HG03097 (cell line): ENCODE measurements around the gene VAPA.

Source experiments
- ATAC-seq: cut with Tn5 transposase; IDR thresholded peaks from one replicate; pipeline ENCODE4 v1.9.1; 2021; ENCODE audit not compliant: unreplicated experiment, low FRiP score

The VAPA gene

DNA sequence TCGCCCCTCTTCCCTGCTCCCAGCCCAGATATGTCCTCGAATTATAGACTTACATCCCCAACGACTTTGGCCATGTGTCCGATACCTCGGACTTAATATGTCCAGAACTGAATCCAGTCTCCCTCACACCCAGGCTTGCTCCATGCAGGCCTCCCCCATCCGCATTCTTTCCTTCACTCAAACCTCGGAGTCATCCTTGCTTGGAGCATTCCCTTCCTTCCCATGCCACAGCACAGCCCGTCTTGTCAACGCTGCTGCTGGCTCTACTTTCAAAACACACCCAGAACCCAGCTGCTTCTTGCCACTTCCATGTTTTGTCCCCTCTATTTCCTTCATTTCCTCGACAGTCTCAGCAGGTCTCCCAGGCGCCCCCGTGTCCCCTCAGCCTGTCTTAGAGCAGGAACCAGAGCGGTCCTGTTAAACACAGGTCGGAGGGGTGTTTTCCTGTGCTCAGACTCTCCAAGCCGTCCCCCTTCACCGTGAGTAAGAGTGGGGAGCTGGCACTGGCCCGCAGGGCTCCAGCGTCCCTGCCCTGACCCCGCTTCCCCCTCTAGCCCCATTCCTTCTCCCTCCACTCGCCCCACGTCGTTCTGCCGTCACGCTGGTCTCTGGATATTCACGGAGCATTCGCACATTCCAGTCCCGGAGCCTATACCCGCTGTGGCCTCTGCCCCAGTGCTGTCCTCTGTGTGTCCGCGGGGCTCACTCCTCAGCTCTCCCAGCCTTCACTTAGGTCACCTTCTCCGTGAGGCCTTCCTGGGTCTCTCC, 54.4 kb downstream of the VAPA start:
- ATAC-seq, result no peak

DNA sequence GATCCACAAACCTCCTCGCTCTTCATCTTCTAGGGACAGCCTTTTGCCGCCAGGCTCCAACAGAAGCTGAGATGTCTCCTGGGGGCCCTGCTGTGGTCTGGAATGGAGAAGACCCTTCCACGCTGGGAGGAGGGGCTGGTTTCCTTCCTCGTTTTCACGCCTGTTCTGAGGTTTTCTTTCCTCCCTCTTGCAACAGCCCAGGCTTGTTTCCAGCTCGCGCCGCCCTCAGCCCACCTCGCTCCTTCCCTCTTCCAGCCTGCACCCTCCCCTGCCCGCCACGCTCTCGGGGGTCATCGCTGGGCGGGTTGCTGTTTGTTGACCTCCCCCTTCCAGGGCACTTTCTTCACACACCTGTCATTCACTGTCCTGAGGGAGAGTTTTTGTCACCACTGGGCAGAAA, 55.4 kb downstream of the VAPA start:
- ATAC-seq, result no peak

DNA sequence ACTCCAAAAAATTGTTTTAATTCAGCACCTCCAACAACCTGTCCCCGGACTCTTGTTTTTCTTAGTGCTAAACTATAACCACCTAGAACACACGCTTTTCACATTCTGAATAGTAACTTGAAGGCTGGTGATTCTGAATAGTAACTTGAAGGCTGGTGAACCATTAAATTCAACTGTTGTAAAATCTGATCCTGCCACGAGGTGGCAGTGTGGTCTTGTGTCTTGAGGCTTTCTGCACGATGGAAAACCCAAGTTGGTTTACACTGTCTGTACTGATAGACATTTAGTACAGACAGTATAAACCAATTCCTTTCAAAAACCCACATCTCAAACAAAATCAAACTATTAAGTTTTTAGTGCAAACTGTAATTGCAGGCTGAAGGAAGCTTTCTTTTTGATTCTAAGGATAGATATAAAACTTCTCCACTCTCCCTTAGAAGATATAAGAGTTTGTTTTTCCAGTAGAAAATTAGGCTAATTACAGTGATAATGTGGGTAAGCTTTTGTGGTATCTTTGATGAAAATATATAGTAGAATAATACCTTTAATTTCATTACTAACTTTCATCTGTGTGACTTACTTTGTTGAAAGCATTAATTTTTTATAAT, 57.6 kb downstream of the VAPA start:
- no peak for ATAC-seq

DNA sequence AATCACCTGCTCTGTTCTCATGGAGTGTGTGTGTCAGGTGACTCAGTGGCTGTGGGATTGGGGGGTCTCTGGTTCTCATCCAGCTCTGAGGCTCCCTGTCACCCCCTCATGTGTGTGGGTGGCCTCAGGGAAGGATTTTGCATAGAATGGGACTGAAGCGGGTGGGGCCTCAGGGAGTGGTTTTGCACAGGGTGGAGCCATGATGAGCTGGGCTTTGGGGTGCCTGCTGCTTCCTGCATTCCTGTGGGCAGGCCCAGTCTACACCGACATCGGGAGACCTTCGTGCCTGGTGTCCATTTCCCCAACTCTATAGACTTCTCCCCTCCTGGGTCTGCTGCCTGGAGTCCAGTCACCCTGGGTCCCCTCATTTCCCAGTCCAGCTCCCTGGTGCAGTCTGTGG, 59.7 kb downstream of the VAPA start:
- no peak for ATAC-seq

DNA sequence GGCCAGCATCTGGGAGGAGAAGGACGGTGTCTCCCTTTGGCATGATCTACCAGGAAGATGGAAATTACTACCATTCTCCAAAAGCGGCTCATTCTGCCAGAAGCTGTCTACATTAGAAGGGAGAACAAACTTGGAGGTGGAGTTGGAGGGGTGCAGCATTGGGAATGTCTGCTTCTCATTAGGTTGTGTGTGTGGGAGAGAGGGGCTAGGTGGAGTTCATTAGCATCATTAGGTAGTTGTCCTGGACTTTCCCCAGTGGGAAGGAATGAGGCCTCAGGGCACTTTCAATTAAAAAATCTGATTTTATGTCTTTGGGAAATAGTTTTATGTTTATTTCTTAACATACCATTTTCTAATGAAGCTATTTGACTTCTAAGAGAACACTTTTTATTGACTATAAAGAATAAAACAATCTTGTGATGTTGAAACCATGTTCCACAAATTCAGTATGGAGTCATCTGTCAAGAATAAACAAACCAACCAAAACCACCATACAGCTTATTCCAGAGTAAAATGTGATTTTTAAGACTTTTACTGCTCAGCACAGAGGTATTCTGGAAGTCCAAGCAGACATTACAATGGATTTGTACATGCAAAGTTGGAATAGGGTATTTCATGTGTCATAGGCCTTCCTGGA, 60.6 kb downstream of the VAPA start:
- no peak for ATAC-seq

DNA sequence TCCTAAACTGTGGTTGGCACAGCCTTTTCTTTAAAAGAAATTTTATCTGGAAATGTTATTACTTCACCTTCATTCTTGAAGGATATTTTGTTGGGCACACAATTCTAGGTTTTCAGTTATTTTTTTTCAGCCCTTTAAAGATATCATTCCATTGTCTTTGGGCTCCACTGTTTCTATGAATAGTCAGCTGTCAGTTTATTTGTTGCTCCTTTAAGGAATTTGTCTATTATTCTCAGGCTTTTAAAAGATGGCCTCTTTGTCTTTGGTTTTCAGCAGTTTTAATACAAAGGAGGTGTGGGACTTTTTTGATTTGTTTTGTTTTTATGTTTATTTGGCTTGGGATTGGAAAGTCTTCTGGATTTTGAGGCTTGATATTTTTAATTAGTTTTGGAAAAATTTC, 61.8 kb downstream of the VAPA start:
- ATAC-seq, result no peak

DNA sequence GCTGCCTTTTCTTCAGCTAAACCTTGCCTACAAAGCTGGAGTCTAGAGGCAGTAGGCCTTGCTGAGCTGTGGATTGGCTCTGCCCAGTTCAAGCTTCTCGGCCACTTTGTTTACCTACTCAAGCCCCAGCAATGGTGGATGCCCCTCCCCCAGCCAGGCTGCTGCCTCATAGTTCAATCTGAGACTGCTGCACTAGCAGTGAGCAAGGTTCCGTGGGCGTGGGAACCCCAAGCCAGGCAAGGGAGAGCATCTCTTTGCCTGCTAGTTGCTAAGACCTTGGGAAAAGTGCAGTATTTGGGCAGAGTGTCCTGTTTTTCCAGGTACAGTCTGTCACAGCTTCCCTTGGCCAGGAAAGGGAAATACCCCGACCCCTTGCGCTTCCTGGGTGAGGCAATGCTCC, 68.9 kb downstream of the VAPA start:
- ATAC-seq, result no peak

DNA sequence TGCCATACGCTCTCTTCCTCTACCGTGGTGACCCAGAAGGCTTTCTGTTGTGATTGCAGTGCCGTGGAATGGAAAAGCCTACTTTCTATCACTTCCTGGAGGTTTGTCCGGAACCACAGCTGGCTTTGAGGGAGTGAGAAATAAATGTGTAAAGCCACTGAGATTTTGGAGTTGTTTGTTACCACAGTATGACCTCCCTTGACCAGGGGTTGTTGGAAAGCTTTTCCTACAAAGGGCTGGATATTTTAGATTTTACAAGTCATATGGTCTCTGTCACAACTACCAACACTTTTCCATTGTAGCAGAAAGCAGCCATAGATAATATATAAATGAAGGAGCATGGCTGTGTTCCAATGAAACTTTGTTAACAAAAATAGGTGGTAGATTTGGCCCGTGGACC, 70.3 kb downstream of the VAPA start:
- ATAC-seq, result no peak

DNA sequence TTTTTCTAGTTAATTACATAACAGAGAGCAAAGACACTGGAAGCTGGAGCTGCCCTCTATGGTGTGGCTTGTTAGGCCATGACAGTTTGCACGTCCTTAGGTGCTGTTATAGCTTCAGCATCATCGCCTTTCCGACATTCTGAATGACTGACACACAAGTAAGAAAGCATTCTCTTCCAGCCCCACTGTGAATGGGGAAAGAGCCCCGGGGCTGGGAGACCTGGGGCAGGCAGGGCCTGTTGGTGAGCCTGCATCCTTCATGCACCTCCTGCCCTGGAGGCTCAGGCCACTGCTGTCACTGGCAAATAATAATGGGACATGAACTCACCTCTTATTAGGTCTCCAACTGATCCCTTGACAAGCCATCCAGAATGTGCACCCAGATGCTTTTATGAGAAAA, 71.8 kb downstream of the VAPA start:
- ATAC-seq, result no peak

DNA sequence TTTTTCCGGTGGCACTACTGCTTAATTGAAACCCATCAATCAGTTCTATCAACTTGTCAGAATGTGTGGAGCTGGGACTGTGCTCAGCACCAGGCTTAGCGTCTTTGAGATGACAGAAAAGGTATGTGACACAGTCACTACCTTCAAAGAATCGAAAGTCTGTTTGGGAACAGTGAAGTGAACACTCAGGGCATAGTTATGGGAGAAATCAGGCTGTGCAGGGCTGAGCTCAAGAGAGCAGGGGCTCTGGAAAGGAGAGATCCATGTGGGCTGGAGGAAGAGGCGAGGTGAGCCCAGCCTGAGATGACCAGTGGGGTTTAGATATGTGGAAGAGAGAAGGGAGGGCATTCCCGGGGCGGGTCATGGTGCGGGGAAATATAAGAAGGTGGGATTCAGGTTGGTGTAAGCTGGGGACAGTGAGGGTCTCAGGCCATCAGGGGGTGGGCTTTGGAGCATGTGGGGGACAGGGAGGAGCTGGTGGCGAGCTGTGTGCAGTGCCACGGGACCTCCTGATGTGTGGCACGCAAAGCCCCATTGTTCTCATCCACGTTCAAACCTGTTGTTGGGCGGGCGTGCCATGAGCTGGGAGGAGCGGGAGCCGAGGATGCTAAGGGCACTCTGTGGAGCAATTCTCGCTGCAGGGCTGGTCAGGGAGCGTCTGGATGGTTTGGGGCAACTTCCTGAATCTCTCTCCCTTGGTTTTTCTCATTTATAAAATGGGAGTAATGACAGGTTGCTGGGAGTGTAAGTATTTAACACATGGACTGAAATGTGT, 72.5 kb downstream of the VAPA start:
- no peak for ATAC-seq

DNA sequence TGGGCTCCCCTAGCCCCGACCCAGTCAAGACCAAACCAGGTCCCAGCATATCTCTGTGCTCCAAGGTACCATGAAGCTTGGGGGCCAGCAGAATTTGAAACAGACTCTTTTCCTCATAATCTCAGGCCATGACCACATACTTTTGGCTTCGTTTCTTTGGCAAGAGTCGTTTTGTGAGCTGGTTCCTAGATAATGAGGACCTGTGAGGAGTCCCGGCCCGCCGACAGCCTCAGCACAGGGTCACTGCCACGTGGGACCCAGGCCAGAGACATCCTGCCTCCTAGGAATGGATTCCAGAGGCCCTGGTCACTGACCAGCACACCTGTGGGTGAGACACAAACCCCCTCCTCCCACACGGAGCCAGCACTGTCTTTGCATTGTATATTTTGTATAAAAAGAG, 73.5 kb downstream of the VAPA start:
- ATAC-seq, result no peak

DNA sequence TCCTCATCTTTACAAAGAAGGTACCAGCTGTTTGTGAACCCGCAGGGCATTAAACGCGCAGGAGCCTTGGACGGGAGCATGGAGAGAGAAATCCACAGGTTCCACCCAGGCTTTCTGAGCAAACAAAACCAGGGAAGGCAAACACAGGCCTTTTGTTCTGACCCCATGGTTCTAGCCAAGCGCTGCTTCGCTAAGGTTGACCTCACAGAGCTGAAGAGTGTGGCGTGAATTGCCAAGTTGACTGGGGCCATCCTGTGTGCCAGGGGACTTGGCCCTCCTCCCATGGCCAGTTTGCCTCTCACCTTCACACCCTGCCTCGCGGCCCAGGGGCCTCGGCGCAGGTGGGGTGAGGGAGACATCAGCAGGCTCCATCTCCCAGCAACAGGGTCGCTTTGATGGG, 74.1 kb downstream of the VAPA start:
- no peak for ATAC-seq

DNA sequence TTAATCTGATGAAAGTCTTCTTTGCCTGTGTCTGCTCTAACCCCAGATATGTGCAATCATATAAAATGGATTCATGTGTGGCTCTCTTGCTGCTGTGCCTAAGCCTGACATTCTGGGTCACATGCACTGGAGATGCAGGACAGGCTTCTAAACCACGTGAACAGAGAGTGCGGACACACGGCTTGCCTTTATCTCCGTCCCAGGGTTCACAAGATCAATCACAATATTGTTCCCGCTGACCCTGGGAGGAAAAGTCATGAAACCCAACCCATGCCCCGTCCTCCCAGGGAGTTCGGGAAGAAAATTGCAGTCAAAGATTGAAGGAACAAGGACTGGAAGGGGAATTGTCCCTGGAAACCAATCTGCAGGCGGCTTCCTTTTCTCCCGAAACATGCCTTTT, 74.8 kb downstream of the VAPA start:
- no peak for ATAC-seq

DNA sequence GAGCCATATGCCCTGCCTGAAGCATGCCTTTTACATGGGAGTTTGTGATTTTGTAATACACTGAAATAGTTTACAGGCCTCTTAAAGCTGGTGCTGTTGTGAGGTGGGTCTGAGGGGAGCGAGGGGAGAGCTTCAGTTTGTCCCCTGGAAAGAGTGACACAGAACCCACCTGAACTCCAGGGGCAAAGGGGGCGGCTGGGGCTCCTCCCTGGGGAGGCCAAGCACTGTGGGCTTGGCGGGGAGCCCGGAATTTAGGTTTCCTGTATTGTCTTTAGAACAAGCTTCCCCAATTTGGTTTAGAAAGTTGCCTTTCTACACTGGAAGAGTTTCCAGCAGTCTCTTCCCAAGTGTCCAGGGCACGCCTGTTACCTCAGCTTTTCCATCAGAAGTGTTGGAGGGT, 75.7 kb downstream of the VAPA start:
- no peak for ATAC-seq

DNA sequence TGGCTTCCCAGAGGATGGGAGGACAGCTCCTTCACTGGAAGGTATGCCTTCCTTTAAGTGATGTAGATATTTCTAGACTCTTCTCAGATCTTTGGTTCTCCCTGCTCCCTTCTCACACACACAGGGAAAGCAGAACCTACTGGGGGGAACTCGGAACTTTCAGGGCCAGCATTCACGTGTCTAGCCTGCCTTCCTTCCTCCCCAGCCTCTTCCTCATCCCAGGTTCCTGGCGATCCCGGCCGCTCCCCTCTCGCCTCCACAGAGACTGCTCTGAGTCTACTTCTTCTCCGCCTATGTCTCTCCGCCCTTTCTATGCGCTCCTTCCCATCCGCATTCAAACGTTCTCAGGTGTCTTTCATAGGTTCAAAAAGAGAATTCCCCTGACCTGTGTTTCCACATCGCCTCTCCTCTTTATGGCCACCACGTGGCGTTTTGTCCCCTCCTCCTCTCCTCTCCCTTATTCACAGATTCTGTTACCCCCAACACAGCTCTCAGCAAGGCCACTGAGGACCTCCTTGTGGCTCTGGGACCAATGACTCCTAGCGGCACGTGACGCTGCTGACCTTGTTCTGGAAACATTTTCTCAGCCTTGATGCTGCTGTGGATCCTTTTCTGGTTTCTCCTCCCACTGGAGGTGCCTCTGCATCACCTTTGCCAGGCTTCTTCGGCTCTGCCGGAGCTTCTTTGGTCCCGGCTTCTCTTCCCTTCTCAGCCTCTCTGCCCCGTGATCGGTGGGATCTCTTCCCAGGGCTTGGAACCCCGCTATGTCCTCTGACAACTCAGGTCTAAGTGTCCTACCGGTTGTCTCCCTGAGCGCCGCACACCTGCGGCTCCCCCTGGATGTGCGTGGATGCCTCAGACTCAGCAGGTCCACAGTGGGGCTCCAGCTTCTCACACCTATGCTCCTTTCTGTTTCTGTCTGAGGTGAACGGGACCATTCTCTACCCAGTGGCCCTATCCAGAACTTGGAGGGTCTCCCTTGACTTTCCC, 77.5 kb downstream of the VAPA start:
- no peak for ATAC-seq

DNA sequence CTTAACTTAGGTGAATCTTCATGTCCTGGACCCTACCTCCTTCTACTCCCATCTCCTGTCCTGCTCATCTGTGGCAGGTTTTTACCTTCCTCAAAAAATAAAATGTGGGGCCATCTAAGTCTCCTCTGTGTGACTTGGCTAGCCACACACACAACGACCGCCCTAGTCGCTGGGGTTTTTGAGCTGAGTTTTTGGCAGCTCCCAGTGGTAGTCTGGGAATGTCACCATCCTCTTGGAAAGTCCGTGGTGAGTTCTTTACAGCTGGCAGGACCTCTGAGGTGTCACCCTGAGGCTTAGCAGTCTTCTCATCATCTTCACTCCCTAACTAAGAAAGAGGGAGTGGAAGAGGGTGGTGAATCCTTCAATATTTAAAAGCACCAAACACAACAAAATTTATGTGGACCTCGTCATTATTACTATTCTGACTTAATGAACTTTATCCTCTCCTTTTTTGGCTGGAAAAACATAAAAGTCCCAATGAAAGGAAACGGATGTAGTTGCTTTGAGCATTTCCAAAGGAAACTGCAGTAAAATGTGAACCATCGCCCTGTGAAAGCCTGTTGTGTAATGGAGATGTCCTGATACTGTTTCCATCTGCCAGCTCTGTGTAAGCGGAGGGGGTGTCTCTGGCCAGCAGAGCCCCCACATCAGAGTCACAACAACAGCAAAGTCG, 78.6 kb downstream of the VAPA start:
- ATAC-seq, result no peak

DNA sequence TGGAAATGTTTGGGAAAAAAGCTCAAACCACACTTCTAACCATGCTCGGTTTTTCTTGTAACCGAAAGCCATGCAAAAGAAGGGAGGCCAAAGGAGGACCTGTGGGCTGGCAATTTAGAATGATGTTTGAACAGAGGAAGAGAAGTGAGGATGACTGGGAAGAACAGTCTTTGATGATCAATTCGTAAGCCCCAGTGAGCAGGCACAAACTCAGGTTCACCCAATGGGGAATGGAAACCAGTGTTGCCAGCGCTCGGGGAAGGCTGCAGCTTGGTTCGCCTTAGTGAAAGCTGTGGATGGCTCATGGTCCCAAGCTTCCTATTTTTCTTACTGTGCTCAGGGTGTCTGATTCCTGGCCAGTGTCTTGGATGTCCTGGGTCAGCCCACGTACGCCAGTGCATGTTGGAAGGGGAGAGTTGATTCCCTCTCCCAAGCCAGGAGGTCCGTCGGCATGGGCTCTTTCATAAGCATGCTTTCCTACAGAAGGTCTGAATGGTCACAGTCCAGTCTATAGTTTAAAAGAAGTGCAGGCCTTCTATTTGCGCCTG, 79.2 kb downstream of the VAPA start:
- no peak for ATAC-seq

DNA sequence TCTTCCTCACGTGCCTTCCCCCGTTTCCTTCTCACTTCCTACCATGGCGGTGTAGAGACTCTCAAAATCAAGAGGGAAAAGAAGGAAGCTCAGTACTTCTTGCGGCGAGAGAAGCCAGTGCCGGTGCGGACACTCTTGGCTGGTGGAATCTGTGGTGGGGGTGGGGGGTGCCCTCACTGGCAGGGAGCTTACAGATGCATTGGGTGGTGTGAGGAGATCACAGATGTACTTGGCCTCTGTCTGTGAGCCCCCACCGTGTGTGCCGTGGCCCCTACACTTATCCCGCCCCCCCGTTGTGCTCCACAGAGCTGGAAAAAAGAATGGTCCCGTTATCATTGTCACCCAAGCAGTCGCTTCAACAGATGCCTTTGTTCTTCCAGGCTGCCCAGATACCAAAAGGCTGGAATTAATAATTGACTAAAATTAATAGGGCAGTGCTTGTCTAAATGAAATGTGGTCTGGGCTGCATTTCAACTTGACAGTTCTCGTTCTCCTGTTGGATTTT, 79.8 kb downstream of the VAPA start:
- ATAC-seq, result no peak

DNA sequence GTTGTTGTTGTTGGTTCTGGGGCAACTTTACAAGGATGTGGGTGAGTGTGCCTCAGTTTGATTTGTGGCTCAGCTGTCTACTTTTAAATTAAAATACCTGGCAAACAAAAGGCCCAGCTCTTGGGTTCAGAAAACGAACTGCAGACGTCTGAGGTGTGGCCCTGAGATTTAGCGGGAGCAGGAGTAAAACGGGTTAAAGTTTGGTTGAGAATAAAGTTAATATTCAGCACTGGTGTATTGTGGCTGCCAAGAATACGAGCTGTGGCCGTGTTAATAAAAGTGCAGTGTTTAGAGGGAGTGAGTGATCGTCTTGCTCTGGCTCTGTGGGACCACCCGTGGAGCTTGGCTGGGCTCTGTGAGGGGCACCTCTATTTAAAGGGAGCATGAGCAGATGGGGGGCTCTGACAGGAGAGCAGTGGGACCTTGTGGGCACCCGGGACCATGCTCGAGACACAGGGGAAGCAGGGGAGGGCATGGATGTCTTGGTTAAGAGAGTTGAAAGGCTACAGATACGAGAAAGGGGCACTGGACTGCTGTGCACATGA, 80.3 kb downstream of the VAPA start:
- no peak for ATAC-seq
